HG02852 (cell line): ENCODE results near the gene NKAIN4.

Source experiments
- ATAC-seq: cut with Tn5 transposase; IDR thresholded peaks from one replicate; pipeline ENCODE4 v1.9.1; 2021; ENCODE audit warnings: mild to moderate bottlenecking, moderate library complexity; ENCODE audit not compliant: unreplicated experiment

Gene NKAIN4

DNA sequence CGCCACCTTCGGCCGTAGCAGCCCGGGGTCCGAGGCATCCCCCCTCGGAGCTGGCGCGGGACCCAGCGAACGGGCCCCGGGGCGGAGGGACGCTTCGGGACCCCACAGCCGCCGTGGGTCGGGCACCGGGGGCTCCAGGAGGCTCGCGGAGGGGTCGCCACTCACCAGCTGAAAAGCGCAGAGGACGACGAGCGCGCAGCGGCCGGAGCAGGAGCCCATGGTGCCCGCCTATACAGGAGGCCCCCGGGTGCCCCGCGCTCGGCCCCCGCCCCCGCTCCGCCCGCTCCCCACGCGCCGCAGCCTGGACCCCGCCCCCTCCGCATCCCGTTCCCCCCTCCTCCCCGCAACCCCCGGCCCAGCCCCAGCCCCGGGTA lies at the start of gene NKAIN4:
NKAIN4 (minus strand) TSS at position 232 of the 374 bp plus-strand sequence; CDS start at position 219, 13 bp downstream.
- ATAC-seq, result no peak

DNA sequence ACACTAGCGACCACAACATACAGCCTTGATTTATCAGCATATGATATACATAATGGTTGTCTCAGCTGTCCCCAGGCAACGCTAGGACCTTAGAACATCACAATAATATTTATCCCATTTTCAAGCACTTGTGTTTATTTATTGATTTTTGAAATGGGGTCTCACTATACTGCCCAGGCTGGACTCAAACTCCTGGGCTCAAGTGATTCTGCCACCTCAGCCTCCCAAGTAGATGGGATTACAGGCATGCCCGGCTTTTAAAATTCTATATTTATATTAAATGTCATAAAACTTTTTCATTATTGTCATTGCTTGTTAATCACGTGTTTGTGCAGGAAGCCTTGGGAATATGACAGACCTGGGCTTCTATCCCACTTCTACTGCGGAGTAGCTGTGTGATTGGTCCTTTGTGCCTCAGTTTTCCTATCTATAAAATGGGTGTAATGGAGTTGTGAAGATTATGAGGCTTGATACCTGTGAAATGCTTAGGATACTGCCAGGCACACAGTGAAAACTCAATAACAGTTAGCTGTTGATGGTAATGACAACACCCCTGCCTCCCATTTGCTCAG lies 48.9 kb upstream of the NKAIN4 start:
- no peak for ATAC-seq

DNA sequence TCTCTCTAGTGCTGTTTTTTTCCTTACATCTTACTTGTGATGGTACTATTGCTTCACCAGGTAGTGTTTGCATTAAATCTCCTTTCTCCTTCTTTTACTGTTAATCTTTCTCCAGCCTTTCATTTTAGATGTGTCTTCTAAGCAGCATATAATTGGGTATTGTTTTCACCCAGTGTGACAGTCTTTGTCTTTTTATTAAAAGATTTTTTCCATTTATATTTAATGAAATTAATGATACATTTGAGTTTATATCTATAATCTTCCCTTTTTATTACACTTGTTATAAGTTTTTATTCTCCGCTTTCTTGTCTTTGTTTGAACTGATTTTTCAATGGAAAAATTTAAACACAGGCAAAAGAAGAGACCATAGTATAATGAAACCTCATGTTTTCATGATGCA lies 47.4 kb upstream of the NKAIN4 start:
- ATAC-seq, result no peak

DNA sequence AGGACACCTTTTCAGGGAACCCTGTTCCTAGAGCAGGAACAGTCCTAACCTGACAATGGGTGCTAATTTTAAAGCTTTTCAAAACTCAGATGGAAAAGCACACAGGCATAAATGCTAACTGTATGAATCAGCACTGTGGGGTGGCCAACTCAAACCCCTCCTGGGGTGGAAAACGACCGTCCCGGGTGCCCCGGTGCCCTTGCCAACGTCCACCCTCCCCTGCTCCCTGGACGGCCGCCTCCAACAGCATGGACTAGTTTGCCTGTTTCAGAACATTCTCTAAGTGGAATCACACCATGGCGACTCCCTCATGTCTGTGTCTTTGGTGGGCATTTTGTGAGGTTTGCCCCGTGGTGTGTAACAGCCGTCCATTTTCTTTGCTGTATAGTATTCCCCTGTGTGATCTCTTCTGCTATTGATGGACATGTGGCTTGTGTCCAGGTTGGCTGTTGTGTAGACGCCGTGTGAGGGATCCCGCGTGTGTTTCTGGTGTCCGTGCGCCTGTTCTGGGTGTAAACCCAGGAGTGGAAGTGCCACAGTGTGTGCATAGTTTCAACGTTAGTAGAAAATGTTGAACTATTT lies 44.6 kb upstream of the NKAIN4 start:
- no peak for ATAC-seq

DNA sequence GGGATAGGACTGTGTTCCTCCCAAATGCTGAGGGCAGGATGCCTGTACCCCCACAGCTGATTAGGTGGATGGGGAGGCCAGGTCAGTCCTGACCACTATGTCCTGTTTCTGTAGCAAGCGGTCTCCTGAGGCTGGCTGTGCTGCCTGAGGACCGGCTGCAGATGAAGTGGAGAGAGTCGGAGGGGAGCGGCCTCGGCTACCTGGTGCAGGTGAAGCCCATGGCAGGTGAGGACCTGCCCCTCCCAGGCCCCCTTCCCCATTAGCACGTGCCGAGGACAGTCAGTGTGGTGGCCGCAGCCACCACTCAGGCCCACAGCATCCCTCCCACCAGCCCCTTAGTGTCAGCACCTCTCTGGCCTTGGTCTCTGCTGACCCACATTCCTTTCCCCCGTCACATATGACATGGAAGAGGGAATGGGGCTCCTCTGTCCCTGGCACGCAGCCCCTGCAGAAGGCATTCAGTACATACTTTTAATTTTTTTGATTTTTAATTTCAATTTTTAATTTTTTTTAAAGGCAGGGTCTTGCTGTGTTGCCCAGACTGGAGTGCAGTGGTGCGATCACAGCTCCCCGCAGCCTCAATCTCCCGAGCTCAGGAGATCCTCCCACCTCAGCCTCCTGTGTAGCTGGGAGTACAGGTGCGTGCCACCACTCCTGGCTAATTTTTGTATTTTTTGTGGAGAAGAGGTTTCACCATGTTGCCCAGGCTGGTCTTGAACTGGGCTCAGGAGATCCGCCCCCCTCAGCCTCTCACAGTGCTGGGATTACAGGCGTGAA lies 43.7 kb upstream of the NKAIN4 start:
- no peak for ATAC-seq

DNA sequence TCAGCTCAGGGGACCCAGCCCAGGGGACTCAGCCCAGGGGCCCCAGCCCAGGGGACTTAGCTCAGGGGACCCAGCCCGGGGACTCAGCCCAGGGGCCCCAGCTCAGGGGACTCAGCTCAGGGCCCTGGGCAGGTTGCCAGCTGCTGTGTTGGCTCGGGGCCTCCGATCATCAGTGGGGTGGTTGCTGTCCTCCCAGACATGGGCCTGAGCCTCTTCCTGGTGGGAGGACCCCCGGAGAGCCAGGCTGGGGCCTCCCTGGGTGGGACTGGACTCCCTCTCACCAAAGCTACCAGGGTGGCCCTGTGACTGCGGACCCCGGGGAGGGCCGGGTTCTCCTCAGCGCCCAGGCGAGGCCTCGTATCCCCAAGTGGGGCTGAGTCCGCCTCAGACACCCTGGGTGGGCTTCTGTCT lies 43.1 kb upstream of the NKAIN4 start:
- no peak for ATAC-seq

DNA sequence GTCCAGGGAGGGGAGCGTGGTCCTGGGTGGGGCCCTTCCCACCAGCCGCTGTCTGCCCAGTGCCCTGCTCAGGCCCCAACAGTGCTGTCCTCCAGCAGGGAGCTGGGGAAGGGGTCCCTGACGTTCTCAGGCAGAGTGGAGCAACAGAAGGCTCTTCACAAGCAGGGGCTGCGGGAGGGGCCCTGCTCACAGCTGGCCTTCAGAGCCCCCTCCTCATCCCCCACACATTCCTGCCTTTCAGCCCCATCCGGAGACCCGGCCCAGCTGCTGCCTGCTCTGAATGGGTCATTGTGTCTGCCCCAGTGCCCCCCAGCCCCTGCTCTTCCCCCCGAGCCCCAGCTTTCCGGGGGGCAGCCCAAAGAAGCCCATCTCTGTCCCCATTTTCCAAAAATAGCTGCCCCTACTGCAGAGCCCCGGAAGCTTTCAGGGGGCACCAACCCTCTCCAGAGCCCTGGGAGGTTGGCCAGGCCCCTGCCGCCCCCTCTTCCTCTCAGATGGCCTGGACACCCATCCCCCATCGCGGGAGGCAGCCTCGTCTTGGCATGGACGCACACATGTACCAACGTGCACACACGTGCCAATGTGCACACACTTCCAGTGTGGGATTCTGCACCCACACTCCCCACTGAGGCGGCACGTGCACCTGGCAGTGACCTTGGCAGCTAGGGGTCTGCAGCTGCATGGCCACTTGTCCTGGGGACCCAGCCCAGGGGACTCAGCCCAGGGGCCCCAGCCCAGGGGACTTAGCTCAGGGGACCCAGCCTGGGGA lies 42.5 kb upstream of the NKAIN4 start:
- no peak for ATAC-seq

DNA sequence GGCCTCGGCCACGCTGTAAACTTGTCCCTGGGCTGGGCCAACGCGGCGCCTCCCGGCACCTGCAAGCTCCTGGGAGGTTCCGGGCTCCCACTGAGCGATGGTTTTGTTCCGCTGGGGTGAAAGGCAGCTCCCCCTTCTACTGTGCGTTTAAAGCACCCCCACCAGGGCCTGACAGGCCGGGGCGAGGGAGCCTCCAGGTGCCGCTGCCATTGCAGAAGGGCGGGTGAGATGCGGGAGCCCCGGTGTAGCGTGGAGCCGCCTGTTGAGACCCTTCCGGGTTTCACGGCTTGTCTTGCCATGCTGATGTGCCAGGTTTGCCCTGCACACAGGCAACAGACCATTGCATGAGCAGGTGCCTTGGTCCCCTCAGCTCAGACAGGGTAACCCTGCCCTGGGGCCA lies 41.6 kb upstream of the NKAIN4 start:
- no peak for ATAC-seq

DNA sequence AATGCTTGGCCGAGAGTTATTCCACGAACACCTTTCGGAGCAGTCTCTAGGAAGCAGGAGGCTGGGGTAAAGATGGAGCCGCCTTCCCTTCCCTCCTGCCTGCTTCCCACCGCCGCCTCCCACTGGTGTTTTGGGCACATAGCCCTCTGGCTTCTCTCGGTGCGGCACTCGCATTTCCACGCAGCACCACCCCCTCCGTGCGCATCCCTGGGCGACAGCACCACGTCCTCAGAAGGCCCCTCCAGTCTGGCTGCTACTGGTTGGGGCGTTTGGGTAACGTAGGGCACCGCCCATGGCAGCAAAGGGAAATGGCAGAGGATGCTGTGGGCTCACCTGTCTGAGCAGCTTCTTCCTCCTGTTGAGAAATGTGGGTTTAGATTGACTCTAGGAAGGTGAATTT lies 41.2 kb upstream of the NKAIN4 start:
- ATAC-seq, result no peak

DNA sequence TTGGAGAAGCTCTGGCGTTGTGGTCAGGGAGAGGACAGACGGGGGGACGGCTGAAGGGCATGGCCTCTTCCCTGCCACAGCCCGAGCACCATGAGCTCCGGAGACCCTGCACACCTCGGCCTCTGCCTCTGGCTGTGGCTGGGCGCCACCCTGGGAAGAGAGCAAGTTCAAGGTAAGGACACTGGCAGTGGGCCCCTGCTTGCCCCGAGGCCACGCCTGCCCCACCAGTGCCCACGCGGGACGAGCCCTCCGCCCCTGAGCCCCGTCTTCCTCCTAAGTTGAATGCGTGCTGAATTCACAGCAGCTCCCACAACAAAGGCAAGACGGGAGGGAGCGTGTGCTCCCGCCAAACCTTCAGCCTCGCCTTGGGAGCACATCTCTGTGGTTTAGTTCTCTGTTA lies 40.8 kb upstream of the NKAIN4 start:
- ATAC-seq, result no peak

DNA sequence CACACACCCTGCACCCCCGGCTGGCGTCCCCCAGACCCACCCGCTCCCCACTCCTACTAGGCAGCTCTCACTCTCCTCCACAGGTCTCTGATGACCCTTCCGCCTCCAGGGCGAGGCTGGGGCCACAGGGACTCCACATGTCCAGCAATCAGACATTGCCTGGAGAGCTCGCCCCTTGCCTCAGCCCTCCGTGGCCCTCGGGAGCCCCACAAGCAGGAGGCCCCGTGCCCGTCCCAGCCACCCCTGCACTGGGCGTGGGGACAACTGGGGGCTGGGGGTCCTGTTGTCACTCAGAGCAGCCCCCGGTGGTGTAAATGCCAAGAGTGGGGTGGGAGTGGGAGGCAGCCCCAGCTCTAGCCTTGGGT lies 40.3 kb upstream of the NKAIN4 start:
- ATAC-seq, result no peak

DNA sequence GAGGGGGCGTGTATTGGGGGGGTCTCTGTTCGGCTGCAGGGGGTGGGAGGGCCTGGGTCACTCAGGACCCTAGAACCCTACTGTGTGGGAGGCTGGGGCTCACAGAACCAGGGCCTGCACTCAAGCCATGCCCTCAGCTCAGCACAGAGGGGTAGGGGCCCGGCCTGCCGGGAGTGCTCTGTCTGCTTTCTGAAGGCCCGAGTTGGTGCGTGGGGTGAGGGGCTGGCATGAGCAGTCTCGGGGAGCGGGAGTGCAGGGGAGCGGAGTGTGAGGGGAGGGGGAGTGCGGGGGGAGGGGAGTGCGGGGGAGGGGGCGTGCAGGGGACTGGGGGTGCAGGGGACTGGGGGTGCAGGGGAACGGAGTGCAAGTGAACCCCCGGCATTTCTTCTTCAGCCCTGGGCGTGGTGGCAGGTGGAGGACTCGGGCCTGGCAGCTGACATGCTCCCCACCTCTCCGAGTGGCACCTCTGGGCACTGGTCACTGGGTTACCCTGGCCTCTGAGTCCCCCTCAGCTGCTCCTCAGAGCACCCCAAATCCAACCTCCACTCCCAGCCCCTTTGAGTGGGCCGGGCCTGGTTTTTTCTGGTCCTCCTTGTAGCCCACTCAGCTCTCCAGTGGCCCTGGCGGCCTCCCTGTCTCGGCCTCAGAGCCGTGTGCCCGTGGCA lies 39.7 kb upstream of the NKAIN4 start:
- no peak for ATAC-seq

DNA sequence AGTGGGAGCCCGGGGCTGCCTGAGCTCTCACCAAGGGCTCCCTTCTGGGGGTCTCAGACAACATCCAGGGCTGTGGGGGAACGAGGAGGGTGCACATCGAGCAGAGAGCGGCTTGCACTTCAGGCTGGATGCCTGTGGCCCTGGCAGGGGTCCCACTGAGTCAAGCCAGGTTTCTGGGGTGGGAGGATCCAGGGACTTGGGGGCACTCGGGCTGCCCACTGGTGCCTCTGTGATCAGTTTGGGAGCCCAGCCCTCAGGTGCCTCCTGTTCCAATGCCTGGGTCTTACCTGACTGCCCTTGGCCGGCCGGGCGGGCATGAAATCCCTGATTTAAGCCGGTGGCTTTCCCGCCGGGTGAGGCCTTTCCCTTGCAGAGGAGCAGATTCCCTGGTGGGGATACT lies 39.2 kb upstream of the NKAIN4 start:
- ATAC-seq, result no peak

DNA sequence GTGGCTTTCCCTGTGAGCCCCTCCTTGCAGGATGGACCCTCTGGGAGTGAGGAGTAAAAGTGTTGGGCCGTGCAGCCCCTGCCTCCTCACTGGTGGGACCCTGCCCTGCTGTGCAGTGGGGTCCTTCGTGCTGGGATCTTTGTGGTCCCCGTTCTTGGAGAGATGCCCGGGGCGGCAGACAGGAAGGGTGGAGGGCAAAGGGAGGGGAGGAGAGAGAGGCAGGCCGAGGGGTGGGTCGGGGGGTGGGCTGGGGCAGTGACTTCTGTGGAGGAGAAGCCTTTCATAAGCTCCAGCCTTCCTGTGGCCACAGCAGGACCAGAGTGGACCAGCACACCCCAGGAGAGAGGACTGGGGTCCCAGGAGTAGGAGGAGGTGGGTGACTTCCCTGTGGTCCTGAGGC lies 38.6 kb upstream of the NKAIN4 start, which contains the start of gene COL20A1:
COL20A1 (plus strand) TSS at position 283 of the 400 bp plus-strand sequence. CDS start 1,922 bp downstream, outside the sequence.
- no peak for ATAC-seq

DNA sequence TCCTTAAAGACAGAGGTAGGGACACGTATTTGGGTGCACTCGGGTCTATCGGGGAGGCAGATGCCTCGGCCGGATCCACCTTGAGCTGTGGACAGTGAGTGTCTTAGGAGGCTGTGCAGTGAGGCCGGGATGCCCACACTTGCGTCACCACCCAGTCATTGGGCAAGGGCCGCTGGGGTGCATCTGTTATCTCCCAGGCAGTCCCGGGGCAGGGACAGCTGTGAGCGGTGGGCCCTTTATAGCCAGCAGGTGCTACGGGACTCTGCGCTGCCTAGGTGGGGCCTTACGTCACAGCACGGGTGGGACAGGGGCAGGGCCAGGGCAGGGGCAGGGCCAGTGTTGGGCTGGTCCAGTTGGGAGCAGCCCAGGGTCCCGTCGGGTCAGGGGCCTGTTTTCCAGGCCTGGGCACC lies 38.0 kb upstream of the NKAIN4 start:
- ATAC-seq, result no peak

DNA sequence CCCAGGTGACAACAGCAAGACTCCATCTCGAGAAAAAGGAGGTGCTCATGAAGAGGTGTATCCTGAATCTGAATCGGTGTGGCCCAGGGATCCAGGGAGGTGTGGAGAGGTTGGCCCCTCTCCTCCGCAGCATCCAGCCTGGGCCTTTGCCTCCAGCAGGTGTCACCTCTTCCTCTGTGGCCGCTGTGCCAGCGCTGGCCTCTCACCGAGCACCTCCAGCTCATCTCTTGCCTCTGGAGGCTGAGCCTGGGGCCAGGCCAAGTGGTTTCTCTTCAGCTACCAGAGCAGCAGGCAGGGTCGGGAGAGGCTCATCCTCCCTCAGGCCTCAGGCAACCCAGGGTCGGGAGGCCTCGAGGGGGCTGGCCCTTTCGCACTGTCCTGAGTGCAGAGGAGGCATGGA lies 37.5 kb upstream of the NKAIN4 start:
- ATAC-seq, result no peak

DNA sequence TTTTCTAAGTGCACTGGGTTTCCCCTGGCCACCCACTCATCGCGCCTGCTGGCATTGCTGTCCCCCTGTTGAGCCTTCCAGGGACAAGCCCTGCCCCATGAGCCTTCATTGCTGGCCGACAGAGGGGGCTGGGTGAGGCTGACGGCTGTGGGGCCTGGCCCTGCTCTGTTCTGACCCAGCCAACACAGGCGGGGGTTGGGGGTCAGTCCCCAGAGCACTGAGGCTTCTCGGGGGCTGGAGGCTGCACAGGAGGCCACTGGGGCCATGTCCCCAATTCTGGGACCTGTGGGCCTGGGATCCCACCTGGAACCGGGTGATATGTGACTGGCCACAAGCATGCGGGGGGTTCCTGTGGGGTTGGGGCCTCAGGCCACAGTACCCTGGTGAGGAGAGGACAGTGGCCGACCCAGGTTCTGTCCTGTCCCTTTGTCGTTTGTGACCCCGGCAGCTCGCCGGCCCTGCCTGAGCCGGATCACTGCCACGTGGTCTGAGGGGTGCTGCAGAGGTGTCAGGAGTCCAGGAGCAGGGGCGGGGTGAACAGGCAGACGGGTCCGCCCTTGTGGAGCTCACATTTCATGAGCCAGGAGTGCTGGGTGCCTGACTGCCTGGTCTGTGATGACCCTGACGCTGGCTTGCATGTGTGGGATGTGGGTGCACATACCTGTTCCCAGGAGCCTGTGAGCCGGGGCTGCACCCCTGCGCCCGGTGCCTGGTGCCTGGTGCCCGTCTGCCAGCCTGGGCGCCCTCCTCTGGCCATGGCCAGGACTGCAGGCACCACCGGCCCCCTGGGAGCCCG lies 36.6 kb upstream of the NKAIN4 start:
- no peak for ATAC-seq

DNA sequence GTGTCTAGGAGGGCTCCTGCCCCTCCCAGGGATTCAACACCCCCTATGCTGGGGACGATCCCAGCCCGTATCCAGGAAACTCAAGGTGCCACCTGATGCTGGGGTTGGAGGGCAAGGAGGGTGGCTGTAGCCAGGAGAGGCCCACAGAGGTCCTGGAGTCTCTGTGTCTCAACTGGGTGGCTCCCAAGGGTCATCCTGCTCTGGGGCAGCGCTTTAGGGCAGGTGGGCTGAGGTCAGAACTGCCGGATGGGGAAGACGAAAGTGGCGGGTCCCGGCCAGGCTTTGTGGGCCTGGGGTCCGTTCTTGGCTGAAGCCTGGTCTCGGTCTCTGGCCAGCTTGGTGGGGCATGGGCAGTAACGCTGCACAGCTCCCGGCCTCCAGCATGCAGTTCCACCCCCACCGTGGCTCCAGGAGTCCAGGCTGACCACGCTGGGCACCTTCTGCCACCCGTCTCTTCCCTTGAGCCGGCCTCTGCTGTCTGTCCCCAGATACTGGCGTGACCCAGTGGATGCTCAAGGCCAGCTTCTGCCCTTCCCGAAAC lies 35.9 kb upstream of the NKAIN4 start:
- no peak for ATAC-seq

DNA sequence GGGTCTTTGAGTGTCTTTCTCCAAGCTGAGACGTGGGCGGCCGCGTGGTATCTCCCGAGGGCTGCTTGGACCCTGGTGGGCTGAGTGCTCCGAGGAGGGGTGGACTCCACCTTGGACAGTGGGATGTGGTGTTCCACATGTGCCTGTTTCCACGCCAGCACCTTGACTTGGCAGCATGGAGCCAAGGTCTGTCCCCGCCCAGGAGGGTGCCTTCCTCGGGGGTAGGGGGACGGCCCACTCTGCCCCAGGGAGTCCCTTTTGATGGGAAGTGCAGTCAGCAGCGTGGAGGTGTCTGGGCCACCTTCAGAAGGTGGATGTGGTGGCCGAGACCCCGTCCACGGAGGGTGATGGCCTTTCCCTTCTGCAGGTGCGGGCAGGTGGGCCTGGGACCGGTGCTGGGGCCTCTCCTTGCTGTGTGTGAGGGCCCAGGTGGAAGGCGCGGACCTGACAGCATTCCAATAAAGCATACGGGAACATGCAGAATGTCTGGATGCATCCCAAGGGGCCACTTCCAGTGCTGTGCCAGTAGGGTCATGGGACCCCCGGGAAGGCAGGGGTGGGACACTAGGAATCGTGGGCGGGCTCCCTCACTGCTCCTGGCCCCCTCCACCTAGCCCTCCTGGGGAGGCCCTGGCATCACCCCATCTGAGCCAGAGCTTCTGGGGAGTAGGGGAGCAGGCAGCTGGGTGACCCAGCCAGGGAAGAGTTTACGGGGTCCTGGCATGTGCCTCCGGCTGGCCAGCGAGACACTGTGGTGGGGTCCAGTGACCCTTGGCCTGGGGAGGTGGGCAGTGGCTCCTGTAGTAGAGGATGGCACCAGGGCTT lies 35.3 kb upstream of the NKAIN4 start:
- no peak for ATAC-seq
